Bronchial epithelial cell (primary cell): ENCODE measurements around the gene CCDC85C. TPM values are rescaled to one million over a fixed set of nuclear protein-coding genes. Genes with fewer than 3 reads are reported as not detected.

Experiments used
- DNase-seq: peaks from one replicate; pipeline ENCODE4 v3.0.0-alpha.2; 2010; ENCODE audit warnings: low read depth
- FAIRE-seq: peaks from 2 replicates; lab custom pipeline; 2011; peaks lifted over from hg19 to GRCh38; lab: Jason Lieb, UNC
- H3K27me3 ChIP-seq: 2 replicates; pipeline ENCODE4 v1.5.1; 2011; ENCODE audit warnings: low read length; ENCODE audit not compliant: control insufficient read depth, insufficient read depth
- H3K36me3 ChIP-seq: 2 replicates; pipeline ENCODE4 v1.5.1; 2011; ENCODE audit warnings: low read length; ENCODE audit not compliant: control insufficient read depth, insufficient read depth
- H3K4me3 ChIP-seq: 2 replicates; pipeline ENCODE4 v1.5.1; 2011; ENCODE audit warnings: mild to moderate bottlenecking, low read depth, low read length, control low read depth
- total RNA-seq: library from RNA; depleted of rRNA; stranded (reverse); fragments of >200 nt; gene quantifications from 2 replicates; pipeline ENCODE4 v1.2.1, GENCODE V29; 2014
- TF ChIP-seq, protein P1 (sequence below): IDR thresholded peaks from 2 replicates; pipeline ENCODE4 v1.5.1; 2011; ENCODE audit warnings: mild to moderate bottlenecking, moderate library complexity, low read length, control low read depth, inconsistent platforms; ENCODE audit not compliant: insufficient read depth, severe bottlenecking

The CCDC85C gene
- total RNA-seq, 1 donor from 2014 or later, result 26.6 TPM

- TF ChIP-seq, protein P1, sequence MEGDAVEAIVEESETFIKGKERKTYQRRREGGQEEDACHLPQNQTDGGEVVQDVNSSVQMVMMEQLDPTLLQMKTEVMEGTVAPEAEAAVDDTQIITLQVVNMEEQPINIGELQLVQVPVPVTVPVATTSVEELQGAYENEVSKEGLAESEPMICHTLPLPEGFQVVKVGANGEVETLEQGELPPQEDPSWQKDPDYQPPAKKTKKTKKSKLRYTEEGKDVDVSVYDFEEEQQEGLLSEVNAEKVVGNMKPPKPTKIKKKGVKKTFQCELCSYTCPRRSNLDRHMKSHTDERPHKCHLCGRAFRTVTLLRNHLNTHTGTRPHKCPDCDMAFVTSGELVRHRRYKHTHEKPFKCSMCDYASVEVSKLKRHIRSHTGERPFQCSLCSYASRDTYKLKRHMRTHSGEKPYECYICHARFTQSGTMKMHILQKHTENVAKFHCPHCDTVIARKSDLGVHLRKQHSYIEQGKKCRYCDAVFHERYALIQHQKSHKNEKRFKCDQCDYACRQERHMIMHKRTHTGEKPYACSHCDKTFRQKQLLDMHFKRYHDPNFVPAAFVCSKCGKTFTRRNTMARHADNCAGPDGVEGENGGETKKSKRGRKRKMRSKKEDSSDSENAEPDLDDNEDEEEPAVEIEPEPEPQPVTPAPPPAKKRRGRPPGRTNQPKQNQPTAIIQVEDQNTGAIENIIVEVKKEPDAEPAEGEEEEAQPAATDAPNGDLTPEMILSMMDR, result no peak
- Histone ChIP-seq H3K4me3 (no peak overlapping the region), H3K27me3 (peaks cover 3% of the 10 kb centered on the region), H3K36me3 (no peaks in the 10 kb centered on the region)
- DNase-seq (no peak), FAIRE-seq (no peak)
Observed at GRCh38 chr14:99627510-99628381, 23.7 kb upstream of the CCDC85C start.

DNA sequence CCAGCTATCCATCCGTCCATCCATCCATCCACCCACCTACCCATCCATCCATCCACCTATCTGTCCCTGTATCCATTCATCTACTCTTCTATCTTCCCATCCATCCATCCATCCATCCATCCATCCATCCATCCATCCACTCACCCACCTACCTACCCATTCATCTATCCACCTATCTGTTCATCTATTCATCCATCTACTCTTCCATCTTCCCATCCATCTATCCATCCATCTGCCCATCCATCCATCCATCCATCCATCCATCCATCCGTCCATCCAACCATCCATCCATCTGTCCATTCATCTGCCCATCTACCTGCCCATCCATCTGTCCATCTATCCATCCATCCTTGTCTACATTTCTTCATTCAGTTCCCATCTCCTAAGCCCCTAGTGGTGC, 23.1 kb upstream of the CCDC85C start:
- FAIRE-seq, result no peak
- Histone ChIP-seq H3K4me3 (no peak overlapping the region), H3K27me3 (no peaks in the 10 kb centered on the region), H3K36me3 (no peaks in the 10 kb centered on the region)
- TF ChIP-seq, protein P1, result no peak
- no peak for DNase-seq

GRCh38 chr14:99626041-99626648, 22.1 kb upstream of the CCDC85C start:
- no peak for DNase-seq
- no peak for FAIRE-seq
- Histone ChIP-seq H3K27me3 (no peaks in the 10 kb centered on the region), H3K4me3 (no peak overlapping the region), H3K36me3 (no peaks in the 10 kb centered on the region)
- TF ChIP-seq, protein P1, result no peak

DNA sequence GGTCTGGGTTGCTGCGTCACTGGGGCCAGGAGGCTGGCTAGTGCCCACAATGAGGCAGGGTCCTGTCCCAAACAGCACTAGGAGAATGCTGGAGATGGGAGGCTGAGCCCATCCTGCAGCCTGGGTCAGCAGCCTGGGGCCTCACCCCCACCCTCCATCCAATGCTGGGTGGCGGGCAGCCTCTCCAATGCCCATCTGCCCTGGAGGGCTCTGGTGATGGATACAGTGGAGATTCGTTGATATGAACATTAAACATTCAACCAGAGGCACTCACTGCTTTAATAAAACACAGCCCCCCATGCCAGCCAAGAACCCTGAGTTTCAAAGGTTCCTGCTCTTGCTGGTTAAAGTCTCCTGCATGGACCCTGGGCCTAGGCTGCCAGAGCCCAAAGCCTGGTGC, 21.5 kb upstream of the CCDC85C start:
- DNase-seq (no peak), FAIRE-seq (no peak)
- H3K27me3 ChIP-seq, result no peaks in the 10 kb centered on the region
- TF ChIP-seq, protein P1, result no peak
- no peak overlapping the region for H3K4me3 ChIP-seq
- H3K36me3 ChIP-seq, result no peaks in the 10 kb centered on the region

- Histone ChIP-seq H3K27me3 (no peaks in the 10 kb centered on the region), H3K36me3 (no peaks in the 10 kb centered on the region), H3K4me3 (no peak overlapping the region)
- FAIRE-seq, result no peak
- TF ChIP-seq, protein P1, result no peak
- no peak for DNase-seq
Observed at GRCh38 chr14:99624971-99625370, 21.0 kb upstream of the CCDC85C start.
